A549 (cell line): ENCODE data around the gene CPAMD8. TPM values are rescaled to one million over a fixed set of nuclear protein-coding genes. Genes with fewer than 3 reads are reported as not detected.

Experiments
- ATAC-seq, 2 experiments: fragments of 200-7000 bp in 1 of 2; fragments of >200 bp in 1 of 2; cut with Nextera tagmentation in 1 of 2; cut with Tn5 transposase in 1 of 2; 3 replicates each; pipeline versions ENCODE4 v1.8.0 to v1.9.1; 2018 to 2020; ENCODE audit warnings: mild to moderate bottlenecking in 1 of 2, moderate library complexity in 1 of 2
- CTCF ChIA-PET: fragments of 300-600 bp; sonication (Branson Sonifier 250); formaldehyde crosslinking; extraction: SDS; loops from one replicate; lab custom pipeline; 2021; ENCODE audit warnings: antibody characterized with exemption, inconsistent platforms; lab: Yijun Ruan, JAX
- POLR2A ChIA-PET: fragments of 350-600 bp; formaldehyde crosslinking; extraction: SDS; loops from one replicate; lab custom pipeline; 2021; ENCODE audit warnings: antibody characterized with exemption, inconsistent platforms; lab: Yijun Ruan, JAX
- DNase-seq, 2 experiments: peaks; one replicate each; pipeline versions ENCODE4 v3.0.0 to v3.0.0-alpha.2; 2011 to 2016; ENCODE audit warnings: low read depth in 1 of 2, low spot score in 1 of 2
- FAIRE-seq: peaks from 2 replicates; lab custom pipeline; 2011; peaks lifted over from hg19 to GRCh38; lab: Jason Lieb, UNC
- H3K27ac ChIP-seq, 2 experiments: fragments of >200 bp; sonication (Bioruptor Twin); formaldehyde crosslinking; 3 replicates each; pipeline ENCODE4 v1.5.1; 2016 to 2017
- H3K4me1 ChIP-seq: fragments of >200 bp; sonication (Bioruptor Twin); formaldehyde crosslinking; 3 replicates; pipeline ENCODE4 v1.6.1; 2016
- H3K4me2 ChIP-seq: fragments of >200 bp; sonication (Bioruptor Twin); formaldehyde crosslinking; 3 replicates; pipeline ENCODE4 v1.6.1; 2016
- H3K4me3 ChIP-seq: fragments of >200 bp; sonication (Bioruptor Twin); formaldehyde crosslinking; 3 replicates; pipeline ENCODE4 v1.5.1; 2016
- H3K9me3 ChIP-seq: fragments of >200 bp; sonication (Bioruptor Twin); formaldehyde crosslinking; 3 replicates; pipeline ENCODE4 v1.6.1; 2016
- BCL3 ChIP-seq: fragments of >200 bp; sonication (Bioruptor Twin); formaldehyde crosslinking; IDR thresholded peaks from 3 replicates; pipeline ENCODE4 v1.6.1; 2016
- BHLHE40 ChIP-seq: IDR thresholded peaks from 2 replicates; pipeline ENCODE4 v1.6.1; 2012; ENCODE audit warnings: low read depth, low read length, inconsistent platforms
- CBX2 ChIP-seq: fragments of 200-600 bp; sonication (generic); IDR thresholded peaks from 2 replicates; pipeline ENCODE4 v1.6.1; 2016; ENCODE audit warnings: low read depth, mild to moderate bottlenecking, borderline replicate concordance
- CHD2 ChIP-seq: fragments of 150-350 bp; IDR thresholded peaks from 2 replicates; pipeline ENCODE4 v1.6.1; 2014; ENCODE audit warnings: low read length; ENCODE audit not compliant: partially characterized antibody
- CTCF ChIP-seq: fragments of >200 bp; sonication (Bioruptor Twin); formaldehyde crosslinking; IDR thresholded peaks from 3 replicates; pipeline ENCODE4 v1.5.1; 2016
- EHMT2 ChIP-seq: fragments of 200-600 bp; sonication (generic); IDR thresholded peaks from 2 replicates; pipeline ENCODE4 v1.6.1; 2016; ENCODE audit warnings: antibody characterized with exemption, low read depth, mild to moderate bottlenecking, moderate library complexity
- ELK1 ChIP-seq: fragments of 150-350 bp; IDR thresholded peaks from 2 replicates; pipeline ENCODE4 v1.6.1; 2014; ENCODE audit warnings: low read depth, mild to moderate bottlenecking, low read length
- FOXS1 ChIP-seq: fragments of 250-450 bp; sonication (Bioruptor Pico); IDR thresholded peaks from 2 replicates; pipeline ENCODE4 v1.5.0; 2020; ENCODE audit warnings: mild to moderate bottlenecking, moderate library complexity
- HDAC2 ChIP-seq: fragments of 200-600 bp; sonication (generic); IDR thresholded peaks from 2 replicates; pipeline ENCODE4 v1.6.1; 2016
- HOXB5 ChIP-seq: fragments of 250-450 bp; sonication (Bioruptor Pico); IDR thresholded peaks from 2 replicates; pipeline ENCODE4 v1.5.0; 2020; ENCODE audit warnings: mild to moderate bottlenecking, moderate library complexity
- KDM5A ChIP-seq: fragments of 200-600 bp; sonication (generic); IDR thresholded peaks from 2 replicates; pipeline ENCODE4 v1.6.1; 2016; ENCODE audit warnings: antibody characterized with exemption, mild to moderate bottlenecking
- NPAS2 ChIP-seq: fragments of 250-450 bp; sonication (Bioruptor Pico); IDR thresholded peaks from 2 replicates; pipeline ENCODE4 v1.8.0; 2022; ENCODE audit warnings: mild to moderate bottlenecking, moderate library complexity, borderline replicate concordance
- POLR2AphosphoS2 ChIP-seq: conservative IDR thresholded peaks from 2 replicates; pipeline ENCODE4 v1.6.1; 2012; ENCODE audit warnings: low read length, improper control_type of control experiment, inconsistent platforms
- SMC3 ChIP-seq: fragments of >200 bp; sonication (Bioruptor Twin); formaldehyde crosslinking; IDR thresholded peaks from 3 replicates; pipeline ENCODE4 v1.6.1; 2018; ENCODE audit warnings: inconsistent platforms
- TFCP2L1 ChIP-seq: fragments of 250-450 bp; sonication (Bioruptor Pico); IDR thresholded peaks from 2 replicates; pipeline ENCODE4 v1.5.0; 2021; ENCODE audit warnings: mild to moderate bottlenecking
- ZSCAN20 ChIP-seq: fragments of 250-450 bp; sonication (Bioruptor Pico); IDR thresholded peaks from 2 replicates; pipeline ENCODE4 v1.8.0; 2022; ENCODE audit warnings: mild to moderate bottlenecking, moderate library complexity
- WGBS: methylation state at CpG from one replicate; pipeline ENCODE4 v1.1.6; 2017; ENCODE audit errors: missing lambda C conversion rate; 5-methylcytosine and 5-hydroxymethylcytosine counted together
- polyA plus RNA-seq, 4 experiments: library from polyadenylated mRNA; depleted of rRNA in 3 of 4; stranded (reverse); fragments of >200 nt; fragmentation: RNase III in 1 of 4; extraction: RNeasy Plus Mini Kit Qiagen cat#74134 plus additional on column Dnase treatment in 1 of 4; gene quantifications; 2 replicates in 3 of 4; 3 replicates in 1 of 4; pipeline ENCODE4 v1.2.3, GENCODE V29; 2011 to 2017
- TF ChIP-seq, protein P1 (sequence below): fragments of 450-650 bp; IDR thresholded peaks from 2 replicates; pipeline ENCODE4 v1.6.1; 2014; ENCODE audit warnings: antibody characterized with exemption

The CPAMD8 gene
- polyA plus RNA-seq, 2 of the 4 experiments (the other 2 are of a cell fraction) = 0.03 TPM; not detected in 1

GRCh38 chr19:17070912-17071311, 44.3 kb upstream of the CPAMD8 start:
- H3K4me1 ChIP-seq = peaks cover 10% of the 10 kb centered on the region; the same call in 2 of the 3 replicates
- H3K4me2 ChIP-seq = no peak overlapping the region
- no peaks in the 10 kb centered on the region for H3K9me3 ChIP-seq
- WGBS = 82% methylated on average over 7 of the region's 7 CpGs
- ChIA-PET CTCF (interaction anchor here (0.6 to 1.2 kb wide), 2 partner anchors 9 to 210 kb away, joined by 3 read pairs; partner anchors contain the start of gene ANKLE1), POLR2A (no interaction called here)
- DNase-seq (no peak), ATAC-seq (no peak), FAIRE-seq (no peak)
- TF ChIP-seq NPAS2 (CRISPR knock-in tag) (no peak), ZSCAN20 (CRISPR knock-in tag) (no peak), FOXS1 (CRISPR knock-in tag) (no peak)
- no peak overlapping the region for H3K4me3 ChIP-seq
- H3K27ac ChIP-seq = no peak overlapping the region

GRCh38 chr19:17070421-17070820, 43.8 kb upstream of the CPAMD8 start:
- H3K4me2 ChIP-seq = no peak overlapping the region
- 93% methylated on average over 12 of the region's 12 CpGs for WGBS
- CTCF ChIA-PET = interaction anchor here (4.1 kb wide), 1 partner anchor 211 kb away, joined by 37 read pairs; the partner anchor contains the start of gene ANKLE1
- H3K4me3 ChIP-seq = no peak overlapping the region
- TF ChIP-seq SMC3 = no peak
- TF ChIP-seq KDM5A = no peak
- no peak for TF ChIP-seq CBX2
- no peak for TF ChIP-seq ELK1
- TF ChIP-seq, protein P1, sequence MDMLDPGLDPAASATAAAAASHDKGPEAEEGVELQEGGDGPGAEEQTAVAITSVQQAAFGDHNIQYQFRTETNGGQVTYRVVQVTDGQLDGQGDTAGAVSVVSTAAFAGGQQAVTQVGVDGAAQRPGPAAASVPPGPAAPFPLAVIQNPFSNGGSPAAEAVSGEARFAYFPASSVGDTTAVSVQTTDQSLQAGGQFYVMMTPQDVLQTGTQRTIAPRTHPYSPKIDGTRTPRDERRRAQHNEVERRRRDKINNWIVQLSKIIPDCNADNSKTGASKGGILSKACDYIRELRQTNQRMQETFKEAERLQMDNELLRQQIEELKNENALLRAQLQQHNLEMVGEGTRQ = no peak
- TF ChIP-seq BCL3 = no peak
- TF ChIP-seq HOXB5 (CRISPR knock-in tag) = no peak
- TF ChIP-seq HDAC2 = no peak
- TF ChIP-seq CHD2 = no peak
- TF ChIP-seq NPAS2 (CRISPR knock-in tag) = no peak
- FAIRE-seq (no peak), ATAC-seq (no peak), DNase-seq (no peak)
- H3K9me3 ChIP-seq = no peaks in the 10 kb centered on the region
- no peak overlapping the region for H3K27ac ChIP-seq
- H3K4me1 ChIP-seq = peaks cover 10% of the 10 kb centered on the region; the same call in 2 of the 3 replicates
- POLR2A ChIA-PET = interaction anchor here (0.6 kb wide), 1 partner anchor 77 kb away, joined by 5 read pairs; no protein-coding TSS in a partner anchor

DNA sequence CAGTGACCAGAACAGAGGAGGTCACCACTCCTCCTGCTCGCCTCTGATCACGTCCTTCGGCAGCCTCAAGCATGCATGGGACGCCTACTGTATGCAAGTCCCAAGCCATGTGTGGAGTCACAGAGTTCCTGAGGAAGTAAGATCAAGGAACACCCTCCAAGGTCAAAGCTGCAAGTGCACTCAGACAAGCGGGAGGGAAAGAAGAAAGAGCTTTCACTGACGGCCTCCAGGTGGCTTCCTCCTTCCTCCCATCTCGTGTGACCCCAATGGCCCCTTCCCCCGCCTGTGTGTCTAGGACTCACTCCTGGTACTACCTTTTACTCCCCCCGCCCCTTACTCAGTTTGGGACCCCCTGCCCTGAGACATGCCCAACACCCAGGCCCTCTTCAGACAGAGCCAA, 42.6 kb upstream of the CPAMD8 start:
- no peaks in the 10 kb centered on the region for H3K9me3 ChIP-seq
- ChIA-PET CTCF (interaction anchor here (1.0 to 4.1 kb wide), 4 partner anchors 8 to 213 kb away, joined by 3 to 37 read pairs (median 4); partner anchors contain the start of gene ANKLE1), POLR2A (no interaction called here)
- 86% methylated on average over 7 of the region's 9 CpGs for WGBS
- no peak overlapping the region for H3K4me2 ChIP-seq
- no peak for FAIRE-seq
- DNase-seq = no peak
- peaks cover 7% of the 10 kb centered on the region; the same call in 2 of the 3 replicates for H3K4me1 ChIP-seq
- H3K27ac ChIP-seq = no peak overlapping the region
- H3K4me3 ChIP-seq = no peak overlapping the region
- no peak for ATAC-seq
- TF ChIP-seq TFCP2L1 (no peak), BHLHE40 (no peak), CTCF (no peak), EHMT2 (no peak), POLR2AphosphoS2 (no peak)
